HepG2 (cell line): ENCODE results near the gene OSGIN1. TPM values are rescaled to one million over a fixed set of nuclear protein-coding genes. Genes with fewer than 3 reads are reported as not detected.

ENCODE experiments used
- CTCF ChIP-seq: sonication (generic); formaldehyde crosslinking; IDR thresholded peaks from 2 replicates; pipeline ENCODE4 v1.5.0; 2020; ENCODE audit warnings: mild to moderate bottlenecking, missing genetic modification reagents, moderate library complexity
- ETV5 ChIP-seq: IDR thresholded peaks from 2 replicates; pipeline ENCODE4 v1.6.1; 2018; ENCODE audit warnings: missing biosample characterization, missing genetic modification reagents, inconsistent platforms, borderline replicate concordance
- FOXK1 ChIP-seq: sonication (generic); formaldehyde crosslinking; IDR thresholded peaks from 2 replicates; pipeline ENCODE4 v1.4.0; 2020; ENCODE audit warnings: low read depth, missing genetic modification reagents, borderline replicate concordance
- IKZF5 ChIP-seq: IDR thresholded peaks from 2 replicates; pipeline ENCODE4 v1.6.1; 2018; ENCODE audit warnings: missing genetic modification reagents, mild to moderate bottlenecking, missing compliant biosample characterization
- KLF16 ChIP-seq, 2 experiments: sonication (generic) in 1 of 2; formaldehyde crosslinking in 1 of 2; IDR thresholded peaks; 2 replicates each; pipeline versions ENCODE4 v1.6.1 to v1.8.0; 2016 to 2023; ENCODE audit warnings: missing genetic modification reagents in 2 of 2, missing compliant biosample characterization in 1 of 2
- KMT2A ChIP-seq: sonication (generic); formaldehyde crosslinking; IDR thresholded peaks from 2 replicates; pipeline ENCODE4 v1.4.0; 2020; ENCODE audit warnings: missing genetic modification reagents
- NCOA2 ChIP-seq: sonication (generic); formaldehyde crosslinking; IDR thresholded peaks from 2 replicates; pipeline ENCODE4 v1.8.0; 2022; ENCODE audit warnings: inconsistent platforms
- PRDM15 ChIP-seq: sonication (generic); formaldehyde crosslinking; IDR thresholded peaks from 2 replicates; pipeline ENCODE4 v1.4.0; 2020; ENCODE audit warnings: missing genetic modification reagents
- SKI ChIP-seq: fragments of 450-650 bp; IDR thresholded peaks from one replicate; pipeline ENCODE4 v1.6.1; 2018; ENCODE audit warnings: mild to moderate bottlenecking; ENCODE audit not compliant: partially characterized antibody
- SKIL ChIP-seq: sonication (generic); formaldehyde crosslinking; IDR thresholded peaks from 2 replicates; pipeline ENCODE4 v1.8.0; 2022; ENCODE audit warnings: missing genetic modification reagents, mild to moderate bottlenecking, moderate library complexity, borderline replicate concordance
- ZBTB20 ChIP-seq: sonication (generic); formaldehyde crosslinking; IDR thresholded peaks from 2 replicates; pipeline ENCODE4 v1.8.1; 2023; ENCODE audit warnings: missing genetic modification reagents, low read depth, mild to moderate bottlenecking, borderline replicate concordance
- ZNF569 ChIP-seq: sonication (generic); formaldehyde crosslinking; IDR thresholded peaks from 2 replicates; pipeline ENCODE4 v1.5.0; 2020; ENCODE audit warnings: mild to moderate bottlenecking, missing genetic modification reagents, moderate library complexity, borderline replicate concordance
- ZNF589 ChIP-seq: sonication (generic); formaldehyde crosslinking; conservative IDR thresholded peaks from 2 replicates; pipeline ENCODE4 v1.8.0; 2022; ENCODE audit warnings: mild to moderate bottlenecking, moderate library complexity, missing genetic modification reagents
- ZNF687 ChIP-seq: sonication (generic); formaldehyde crosslinking; IDR thresholded peaks from 2 replicates; pipeline ENCODE4 v1.5.1; 2020; ENCODE audit warnings: mild to moderate bottlenecking, missing genetic modification reagents, moderate library complexity
- polyA plus RNA-seq, 8 experiments: library from polyadenylated mRNA; depleted of rRNA in 3 of 8; stranded (reverse) in 7 of 8; unstranded in 1 of 8; fragments of >200 nt; fragmentation: Illumina TruSeq in 4 of 8; extraction: Trizol in 4 of 8; gene quantifications; 2 replicates each; pipeline versions ENCODE4 v1.2.1 to v1.2.3, GENCODE V29; 2011 to 2016; ENCODE audit warnings: low read depth in 4 of 8, missing spikeins in 1 of 8, mixed read lengths in 1 of 8; ENCODE audit not compliant: insufficient read depth in 1 of 8
- total RNA-seq, 5 experiments: library from RNA; depleted of rRNA; stranded (reverse); fragments of >200 nt; fragmentation: Illumina TruSeq; extraction: Trizol; gene quantifications; 2 replicates each; pipeline ENCODE4 v1.2.3, GENCODE V29; 2016; ENCODE audit warnings: low read depth in 1 of 5

OSGIN1 gene
- total and polyA plus RNA-seq, 2 of the 13 experiments (the other 11 are each of a cell fraction or from before 2014, with no cell fraction given): 20.5 to 27.1 TPM

GRCh38 chr16:83946781-83947566 is 6.1 kb upstream of the OSGIN1 start (continued):
- TF ChIP-seq PRDM15 (CRISPR knock-in tag): no peak
- TF ChIP-seq ZNF569 (CRISPR knock-in tag): no peak
- no peak for TF ChIP-seq ZNF589 (CRISPR knock-in tag)
- peak; percentile 80 for TF ChIP-seq NCOA2 (CRISPR knock-in tag)
- no peak for TF ChIP-seq ZBTB20 (CRISPR knock-in tag)
- no peak for TF ChIP-seq KMT2A
- TF ChIP-seq SKIL (CRISPR knock-in tag): peak; percentile 91
- peak; percentile 75 for TF ChIP-seq SKI
- TF ChIP-seq IKZF5 (CRISPR knock-in tag): peak; percentile 63; the same call in 1 of the 2 replicates
- peak; percentile 25; the same call in 1 of the 2 replicates for TF ChIP-seq ZNF687 (CRISPR knock-in tag)
- peak; percentile 68; the same call in 1 of the 2 replicates for TF ChIP-seq FOXK1 (CRISPR knock-in tag)
- 0 out of 2 replicates have a peak, but pooled peaks have one; percentile 5 for TF ChIP-seq CTCF
- TF ChIP-seq ETV5 (CRISPR knock-in tag): peak; percentile 27; the same call in 1 of the 2 replicates
- peak in 1 of 2 experiments; percentile 72; a peak in 2 of 4 replicates for TF ChIP-seq KLF16 (CRISPR knock-in tag; IDR thresholded peaks at IDR 0.05)
